Liver (tissue), 9 donors: Measurements from ENCODE around the gene COG2. TPM values are rescaled to one million over a fixed set of nuclear protein-coding genes. Genes with fewer than 3 reads are reported as not detected.

ENCODE experiments used
- DNase-seq: peaks from one replicate; pipeline ENCODE4 v3.0.0-alpha.2; 2017; ENCODE audit warnings: low spot score
- H3K27ac ChIP-seq, 2 donors: one replicate each; pipeline ENCODE4 v1.7.0; 2013; ENCODE audit warnings: inconsistent platforms in 2 of 2, low read length in 2 of 2, control low read depth in 1 of 2, low read depth in 1 of 2, mild to moderate bottlenecking in 1 of 2
- H3K27me3 ChIP-seq, 4 donors: one replicate each; pipeline versions ENCODE4 v1.6.1 to v1.7.0; 2013; ENCODE audit warnings: low read length in 3 of 4, inconsistent platforms in 1 of 4, mild to moderate bottlenecking in 1 of 4, moderate library complexity in 1 of 4; ENCODE audit not compliant: control insufficient read depth in 4 of 4, insufficient read depth in 4 of 4
- H3K36me3 ChIP-seq, 4 donors: one replicate each; pipeline versions ENCODE4 v1.6.1 to v1.7.0; 2013; ENCODE audit warnings: low read length in 3 of 4, mild to moderate bottlenecking in 3 of 4, low read depth in 1 of 4, moderate library complexity in 1 of 4; ENCODE audit not compliant: control insufficient read depth in 4 of 4, insufficient read depth in 3 of 4
- H3K4me1 ChIP-seq, 4 donors: one replicate each; pipeline versions ENCODE4 v1.6.1 to v1.7.0; 2013; ENCODE audit warnings: low read length in 3 of 4, mild to moderate bottlenecking in 3 of 4, moderate library complexity in 1 of 4; ENCODE audit not compliant: control insufficient read depth in 4 of 4, insufficient read depth in 4 of 4
- H3K4me3 ChIP-seq, 3 donors: one replicate each; pipeline versions ENCODE4 v1.6.1 to v1.7.0; 2013; ENCODE audit warnings: low read length in 3 of 3, control low read depth in 1 of 3, low read depth in 1 of 3, mild to moderate bottlenecking in 1 of 3
- H3K9ac ChIP-seq, 2 donors: one replicate each; pipeline ENCODE4 v1.7.0; 2013; ENCODE audit warnings: low read length in 2 of 2, mild to moderate bottlenecking in 2 of 2, moderate library complexity in 2 of 2, control low read depth in 1 of 2, low read depth in 1 of 2
- H3K9me3 ChIP-seq, 4 donors: one replicate each; pipeline versions ENCODE4 v1.6.1 to v1.7.0; 2013; ENCODE audit warnings: low read length in 3 of 4; ENCODE audit not compliant: control insufficient read depth in 4 of 4
- EGR1 ChIP-seq, 2 donors: IDR thresholded peaks; 2 replicates each; pipeline ENCODE4 v1.6.1; 2016 to 2018; ENCODE audit warnings: antibody characterized with exemption in 2 of 2, low read depth in 2 of 2
- FOXA1 ChIP-seq: IDR thresholded peaks from 2 replicates; pipeline ENCODE4 v1.6.1; 2016; ENCODE audit warnings: antibody characterized with exemption
- FOXA2 ChIP-seq: IDR thresholded peaks from 2 replicates; pipeline ENCODE4 v1.6.1; 2016; ENCODE audit warnings: antibody characterized with exemption
- GABPA ChIP-seq, 2 donors: IDR thresholded peaks in 1 of 2; conservative IDR thresholded peaks in 1 of 2; 2 replicates each; pipeline ENCODE4 v1.6.1; 2016; ENCODE audit warnings: antibody characterized with exemption in 2 of 2, mild to moderate bottlenecking in 1 of 2, moderate library complexity in 1 of 2
- HNF4A ChIP-seq, 2 donors: conservative IDR thresholded peaks; 2 replicates each; pipeline ENCODE4 v1.6.1; 2016; ENCODE audit warnings: antibody characterized with exemption in 2 of 2, mild to moderate bottlenecking in 2 of 2
- HNF4G ChIP-seq: IDR thresholded peaks from 2 replicates; pipeline ENCODE4 v1.6.1; 2016; ENCODE audit warnings: antibody characterized with exemption
- JUND ChIP-seq, 2 donors: IDR thresholded peaks; 2 replicates each; pipeline ENCODE4 v1.6.1; 2016; ENCODE audit warnings: antibody characterized with exemption in 2 of 2
- NR2F2 ChIP-seq: IDR thresholded peaks from 2 replicates; pipeline ENCODE4 v1.6.1; 2016; ENCODE audit warnings: antibody characterized with exemption
- RAD21 ChIP-seq, 2 donors: IDR thresholded peaks; 2 replicates each; pipeline ENCODE4 v1.6.1; 2016; ENCODE audit warnings: antibody characterized with exemption in 2 of 2, mild to moderate bottlenecking in 2 of 2
- RXRA ChIP-seq, 2 donors: IDR thresholded peaks; 2 replicates each; pipeline ENCODE4 v1.6.1; 2017 to 2018; ENCODE audit warnings: antibody characterized with exemption in 2 of 2, mild to moderate bottlenecking in 1 of 2
- SP1 ChIP-seq: IDR thresholded peaks from 2 replicates; pipeline ENCODE4 v1.6.1; 2018; ENCODE audit warnings: antibody characterized with exemption, mild to moderate bottlenecking
- TAF1 ChIP-seq: conservative IDR thresholded peaks from 2 replicates; pipeline ENCODE4 v1.6.1; 2016; ENCODE audit warnings: antibody characterized with exemption, mild to moderate bottlenecking
- YY1 ChIP-seq: IDR thresholded peaks from 2 replicates; pipeline ENCODE4 v1.6.1; 2016; ENCODE audit warnings: antibody characterized with exemption, mild to moderate bottlenecking
- WGBS: extraction: QIAGEN DNeasy Blood & Tissue Kit; methylation state at CpG from one replicate; pipeline ENCODE4 v1.1.7; 2013; 5-methylcytosine and 5-hydroxymethylcytosine counted together
- polyA plus RNA-seq, 2 donors: library from polyadenylated mRNA; stranded (reverse) in 1 of 2; unstranded in 1 of 2; fragments of 200-250 nt in 1 of 2; fragments of >200 nt in 1 of 2; fragmentation: Nextera tagmentation in 1 of 2; extraction: Ambion mirVana in 1 of 2; gene quantifications; one replicate each; pipeline versions ENCODE4 v1.2.1 to v1.2.3, GENCODE V29; 2013 to 2015
- total RNA-seq, 2 donors: library from RNA; depleted of rRNA; stranded (reverse); fragments of >200 nt; gene quantifications; one replicate each; pipeline ENCODE4 v1.2.3, GENCODE V29; 2014
- TF ChIP-seq, protein P1 (sequence below): fragments of 150-350 bp; IDR thresholded peaks from 2 replicates; pipeline ENCODE4 v1.5.1; 2017; ENCODE audit warnings: improper control_type of control experiment, low read depth, low read length; ENCODE audit not compliant: missing input control
- TF ChIP-seq, protein P2 (sequence below): IDR thresholded peaks from 2 replicates; pipeline ENCODE4 v1.6.1; 2016; ENCODE audit warnings: antibody characterized with exemption
- TF ChIP-seq, protein P3 (sequence below): IDR thresholded peaks from 2 replicates; pipeline ENCODE4 v1.6.1; 2016; ENCODE audit warnings: antibody characterized with exemption
- TF ChIP-seq, protein P4 (sequence below): IDR thresholded peaks from 2 replicates; pipeline ENCODE4 v1.6.1; 2016; ENCODE audit warnings: antibody characterized with exemption
- donor health status: healthy.
- donor health status: healthy.
- donor health status: healthy.
- donor health status: healthy.
- donor health status: healthy.

COG2 gene
- total and polyA plus RNA-seq, 4 donors: 6.4 to 16.1 (median 14.3) TPM

DNA sequence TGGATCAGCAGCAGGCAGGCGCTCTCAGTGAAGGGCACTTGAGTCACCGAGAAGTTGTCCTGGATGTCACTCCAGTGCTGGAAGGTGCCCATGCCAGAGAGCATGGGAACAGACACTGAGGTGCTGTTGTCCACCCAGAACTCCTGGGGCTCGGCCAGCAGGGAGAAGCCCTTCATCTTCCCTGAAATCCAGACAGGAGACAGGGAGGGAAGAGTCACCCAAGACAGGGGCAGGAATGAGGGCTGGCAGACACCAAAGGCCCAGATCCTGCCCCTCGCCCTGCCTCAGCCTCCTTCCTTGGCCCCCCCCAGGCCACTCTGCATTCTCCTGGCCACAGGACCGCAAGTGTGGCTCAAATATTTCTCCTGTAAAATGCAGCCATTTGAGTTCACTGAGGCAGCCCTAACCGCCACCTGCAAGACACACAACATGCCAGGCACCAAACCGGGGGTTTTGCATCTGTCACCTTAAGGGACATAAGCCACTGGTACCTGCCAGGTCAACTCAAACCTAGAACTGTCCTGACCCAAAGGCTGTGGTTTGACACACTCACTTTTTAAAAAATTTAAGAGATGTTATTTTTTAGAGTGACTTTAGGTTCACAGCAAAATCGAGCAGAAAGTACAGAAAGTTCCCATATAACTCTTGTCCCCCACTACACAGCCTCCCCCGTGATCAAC lies 63.9 kb downstream of the COG2 start:
- no peak overlapping the region for H3K27ac ChIP-seq
- no peaks in the 10 kb centered on the region for H3K9me3 ChIP-seq
- H3K36me3 ChIP-seq: peaks cover 17 to 61% (median 44%) of the 10 kb centered on the region in 4 donors
- DNase-seq: no peak
- TF ChIP-seq FOXA2: no peak
- TF ChIP-seq, protein P1, sequence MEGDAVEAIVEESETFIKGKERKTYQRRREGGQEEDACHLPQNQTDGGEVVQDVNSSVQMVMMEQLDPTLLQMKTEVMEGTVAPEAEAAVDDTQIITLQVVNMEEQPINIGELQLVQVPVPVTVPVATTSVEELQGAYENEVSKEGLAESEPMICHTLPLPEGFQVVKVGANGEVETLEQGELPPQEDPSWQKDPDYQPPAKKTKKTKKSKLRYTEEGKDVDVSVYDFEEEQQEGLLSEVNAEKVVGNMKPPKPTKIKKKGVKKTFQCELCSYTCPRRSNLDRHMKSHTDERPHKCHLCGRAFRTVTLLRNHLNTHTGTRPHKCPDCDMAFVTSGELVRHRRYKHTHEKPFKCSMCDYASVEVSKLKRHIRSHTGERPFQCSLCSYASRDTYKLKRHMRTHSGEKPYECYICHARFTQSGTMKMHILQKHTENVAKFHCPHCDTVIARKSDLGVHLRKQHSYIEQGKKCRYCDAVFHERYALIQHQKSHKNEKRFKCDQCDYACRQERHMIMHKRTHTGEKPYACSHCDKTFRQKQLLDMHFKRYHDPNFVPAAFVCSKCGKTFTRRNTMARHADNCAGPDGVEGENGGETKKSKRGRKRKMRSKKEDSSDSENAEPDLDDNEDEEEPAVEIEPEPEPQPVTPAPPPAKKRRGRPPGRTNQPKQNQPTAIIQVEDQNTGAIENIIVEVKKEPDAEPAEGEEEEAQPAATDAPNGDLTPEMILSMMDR: no peak
- TF ChIP-seq, protein P2, sequence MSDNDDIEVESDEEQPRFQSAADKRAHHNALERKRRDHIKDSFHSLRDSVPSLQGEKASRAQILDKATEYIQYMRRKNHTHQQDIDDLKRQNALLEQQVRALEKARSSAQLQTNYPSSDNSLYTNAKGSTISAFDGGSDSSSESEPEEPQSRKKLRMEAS: no peak
- TF ChIP-seq, protein P3, sequence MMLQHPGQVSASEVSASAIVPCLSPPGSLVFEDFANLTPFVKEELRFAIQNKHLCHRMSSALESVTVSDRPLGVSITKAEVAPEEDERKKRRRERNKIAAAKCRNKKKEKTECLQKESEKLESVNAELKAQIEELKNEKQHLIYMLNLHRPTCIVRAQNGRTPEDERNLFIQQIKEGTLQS: no peak
- TF ChIP-seq RXRA (IDR thresholded peaks at IDR 0.05): peak in 1 of 2 donors; percentile 59
- peak in 1 of 2 donors; percentile 71 for TF ChIP-seq JUND (IDR thresholded peaks at IDR 0.05)
- TF ChIP-seq NR2F2: no peak
- no peak for TF ChIP-seq TAF1
- TF ChIP-seq YY1: no peak
- no peak for TF ChIP-seq EGR1 (IDR thresholded peaks at IDR 0.05; ENCODE audit: low read depth in 2 of 2)
- H3K4me3 ChIP-seq: no peak overlapping the region
- peaks cover 2 to 53% (median 35%) of the 10 kb centered on the region in 4 donors for H3K4me1 ChIP-seq
- H3K27me3 ChIP-seq: no peaks in the 10 kb centered on the region
- H3K9ac ChIP-seq: no peak overlapping the region
- 89% methylated on average over 9 of the region's 9 CpGs for WGBS

DNA sequence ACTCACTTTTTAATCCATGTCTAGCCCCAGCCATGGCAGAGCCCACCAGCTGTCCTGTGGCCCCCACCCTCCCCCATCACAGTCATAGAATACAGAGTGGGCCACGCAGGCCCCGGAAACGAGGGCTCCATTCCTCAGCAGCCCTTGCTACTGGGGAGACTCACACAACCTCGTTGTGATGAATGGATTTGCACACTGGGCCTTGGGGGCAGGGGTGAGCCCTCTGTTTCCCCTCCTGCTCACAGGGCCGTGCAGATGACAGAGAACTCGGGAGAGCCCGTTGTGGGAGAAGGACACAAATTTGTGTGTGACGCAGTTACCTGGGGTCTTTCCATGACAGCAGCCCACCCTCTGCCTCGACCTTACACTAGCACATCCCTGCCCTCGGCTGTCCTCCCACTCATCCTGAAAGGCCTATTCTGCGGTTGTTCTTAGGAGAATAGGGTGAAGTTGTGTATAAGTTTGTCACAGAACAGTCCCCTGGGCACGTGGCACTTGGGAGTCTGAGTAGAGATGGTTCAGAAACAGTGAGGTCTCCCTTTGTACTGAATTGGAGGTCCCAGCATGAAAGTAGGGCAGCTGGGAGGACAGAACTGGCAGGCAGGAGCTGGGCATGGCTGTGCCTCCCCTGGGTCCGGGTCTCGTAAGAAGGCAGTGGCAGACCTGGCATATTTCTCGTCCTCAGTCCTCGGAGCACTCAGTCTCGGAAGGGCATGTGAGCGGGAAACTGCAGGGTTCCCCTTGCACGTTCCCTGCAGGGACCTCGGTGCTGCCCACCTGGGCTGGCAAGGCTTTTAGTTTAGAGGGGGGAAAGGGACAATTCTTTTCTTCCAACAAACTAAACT lies 64.8 kb downstream of the COG2 start:
- peak overlapping the region in 1 of 3 donors; percentile 17 for H3K4me3 ChIP-seq
- H3K9ac ChIP-seq: no peak overlapping the region
- peaks cover 17 to 56% (median 41%) of the 10 kb centered on the region in 4 donors for H3K36me3 ChIP-seq
- H3K9me3 ChIP-seq: no peaks in the 10 kb centered on the region
- no peaks in the 10 kb centered on the region for H3K27me3 ChIP-seq
- no peak overlapping the region for H3K27ac ChIP-seq
- peaks cover 2 to 62% (median 43%) of the 10 kb centered on the region in 4 donors for H3K4me1 ChIP-seq
- 84% methylated on average over 20 of the region's 20 CpGs for WGBS
- no peak for DNase-seq
- no peak for TF ChIP-seq HNF4G
- TF ChIP-seq GABPA (IDR thresholded peaks at IDR 0.05 in 1 of 2, conservative IDR thresholded peaks at IDR 0.05 in 1 of 2): no peak
- peak in 1 of 2 donors; percentile 11 for TF ChIP-seq RXRA (IDR thresholded peaks at IDR 0.05)
- no peak for TF ChIP-seq NR2F2
- TF ChIP-seq, protein P3: peak; percentile 24
- peak; percentile 40 for TF ChIP-seq YY1
- TF ChIP-seq FOXA1: no peak
- no peak for TF ChIP-seq HNF4A (conservative IDR thresholded peaks at IDR 0.05)
- TF ChIP-seq EGR1 (IDR thresholded peaks at IDR 0.05; ENCODE audit: low read depth in 2 of 2): peak in 1 of 2 donors; percentile 7
- no peak for TF ChIP-seq FOXA2
- no peak for TF ChIP-seq RAD21 (IDR thresholded peaks at IDR 0.05)
- TF ChIP-seq JUND (IDR thresholded peaks at IDR 0.05): peak; percentile 8 to 69
- peak; percentile 4 for TF ChIP-seq SP1
- TF ChIP-seq, protein P4, sequence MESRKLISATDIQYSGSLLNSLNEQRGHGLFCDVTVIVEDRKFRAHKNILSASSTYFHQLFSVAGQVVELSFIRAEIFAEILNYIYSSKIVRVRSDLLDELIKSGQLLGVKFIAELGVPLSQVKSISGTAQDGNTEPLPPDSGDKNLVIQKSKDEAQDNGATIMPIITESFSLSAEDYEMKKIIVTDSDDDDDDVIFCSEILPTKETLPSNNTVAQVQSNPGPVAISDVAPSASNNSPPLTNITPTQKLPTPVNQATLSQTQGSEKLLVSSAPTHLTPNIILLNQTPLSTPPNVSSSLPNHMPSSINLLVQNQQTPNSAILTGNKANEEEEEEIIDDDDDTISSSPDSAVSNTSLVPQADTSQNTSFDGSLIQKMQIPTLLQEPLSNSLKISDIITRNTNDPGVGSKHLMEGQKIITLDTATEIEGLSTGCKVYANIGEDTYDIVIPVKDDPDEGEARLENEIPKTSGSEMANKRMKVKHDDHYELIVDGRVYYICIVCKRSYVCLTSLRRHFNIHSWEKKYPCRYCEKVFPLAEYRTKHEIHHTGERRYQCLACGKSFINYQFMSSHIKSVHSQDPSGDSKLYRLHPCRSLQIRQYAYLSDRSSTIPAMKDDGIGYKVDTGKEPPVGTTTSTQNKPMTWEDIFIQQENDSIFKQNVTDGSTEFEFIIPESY: peak; percentile 81
- TF ChIP-seq TAF1: no peak
- TF ChIP-seq, protein P2: peak; percentile 58
- TF ChIP-seq, protein P1: no peak
